GM12878 (cell line): ENCODE data around the gene ARMC9.

Experiments
- ATF2 ChIP-seq: IDR thresholded peaks from 2 replicates; pipeline ENCODE4 v1.6.1; 2012; ENCODE audit warnings: low read length, inconsistent platforms
- CEBPB ChIP-seq, 2 experiments: fragments of 150-350 bp in 1 of 2; IDR thresholded peaks; 2 replicates each; pipeline ENCODE4 v1.6.1; 2012 to 2014; ENCODE audit warnings: low read depth in 2 of 2, low read length in 2 of 2, borderline replicate concordance in 1 of 2, inconsistent platforms in 1 of 2
- CTCF ChIP-seq, 3 experiments: IDR thresholded peaks in 2 of 3; conservative IDR thresholded peaks in 1 of 3; 2 replicates each; pipeline ENCODE4 v1.5.1; 2011; ENCODE audit warnings: low read depth in 3 of 3, low read length in 3 of 3, mild to moderate bottlenecking in 3 of 3, control low read depth in 2 of 3, moderate library complexity in 2 of 3, inconsistent platforms in 1 of 3, mixed read lengths in 1 of 3; ENCODE audit not compliant: control insufficient read depth in 2 of 3, insufficient read depth in 1 of 3; ENCODE audit errors: extremely low read depth in 1 of 3
- JUND ChIP-seq: IDR thresholded peaks from 2 replicates; pipeline ENCODE4 v1.6.1; 2012; ENCODE audit warnings: low read depth, mild to moderate bottlenecking, low read length, improper control_type of control experiment, moderate library complexity
- MAX ChIP-seq: IDR thresholded peaks from 2 replicates; pipeline ENCODE4 v1.6.1; 2012; ENCODE audit warnings: low read depth, low read length, improper control_type of control experiment
- RCOR1 ChIP-seq: conservative IDR thresholded peaks from 2 replicates; pipeline ENCODE4 v1.6.1; 2012; ENCODE audit warnings: low read depth, low read length, improper control_type of control experiment
- REST ChIP-seq: IDR thresholded peaks from 2 replicates; pipeline ENCODE4 v1.6.1; 2012; ENCODE audit warnings: mild to moderate bottlenecking, low read depth, low read length
- SIN3A ChIP-seq: IDR thresholded peaks from 2 replicates; pipeline ENCODE4 v1.6.1; 2012; ENCODE audit warnings: low read depth, low read length, improper control_type of control experiment
- SMC3 ChIP-seq: IDR thresholded peaks from 2 replicates; pipeline ENCODE4 v1.6.1; 2011; ENCODE audit warnings: low read length, improper control_type of control experiment, borderline replicate concordance
- TF ChIP-seq, protein P1 (sequence below): IDR thresholded peaks from 2 replicates; pipeline ENCODE4 v1.6.1; 2011; ENCODE audit warnings: low read depth, mild to moderate bottlenecking, low read length, moderate library complexity, borderline replicate concordance; ENCODE audit errors: extremely low read depth

DNA sequence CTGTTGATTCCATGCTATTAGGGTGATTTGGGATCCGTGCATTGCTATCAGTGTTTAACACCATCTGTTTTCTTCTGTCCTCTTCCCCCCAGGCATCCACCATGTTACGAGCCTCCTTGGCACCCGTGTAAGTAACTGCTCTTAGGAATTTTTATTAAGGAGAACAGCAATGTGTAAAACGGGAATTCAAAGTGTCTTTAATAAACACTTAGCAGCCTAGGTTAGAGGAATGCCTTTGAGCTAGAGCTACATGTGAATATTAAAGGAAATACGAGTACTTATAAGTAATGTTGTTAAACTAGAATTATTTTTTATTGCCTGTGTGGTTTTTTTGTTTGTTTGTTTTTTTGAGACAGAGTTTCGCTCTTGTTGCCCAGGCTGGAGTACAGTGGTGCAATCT, 58.1 kb downstream of the ARMC9 start:
- TF ChIP-seq CEBPB (IDR thresholded peaks at IDR 0.05; ENCODE audit: borderline replicate concordance in 1 of 2, low read depth in 2 of 2, low read length in 2 of 2) (no peak), CTCF (IDR thresholded peaks at IDR 0.05 in 2 of 3, conservative IDR thresholded peaks at IDR 0.05 in 1 of 3; ENCODE audit: control insufficient read depth in 2 of 3, extremely low read depth in 1 of 3, insufficient read depth in 1 of 3, low read depth in 3 of 3, low read length in 3 of 3) (no peak), SIN3A (no peak), ATF2 (no peak), SMC3 (no peak), MAX (no peak), REST (no peak), RCOR1 (no peak), JUND (no peak)
- TF ChIP-seq, protein P1, sequence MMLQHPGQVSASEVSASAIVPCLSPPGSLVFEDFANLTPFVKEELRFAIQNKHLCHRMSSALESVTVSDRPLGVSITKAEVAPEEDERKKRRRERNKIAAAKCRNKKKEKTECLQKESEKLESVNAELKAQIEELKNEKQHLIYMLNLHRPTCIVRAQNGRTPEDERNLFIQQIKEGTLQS, result no peak
